NK-92 (cell line): ENCODE measurements around the gene SIK2.

Experiments
- DNase-seq: peaks from one replicate; lab custom pipeline; 2025; ENCODE audit not compliant: unreplicated experiment; lab: John Stamatoyannopoulos, UW

SIK2 gene

DNA sequence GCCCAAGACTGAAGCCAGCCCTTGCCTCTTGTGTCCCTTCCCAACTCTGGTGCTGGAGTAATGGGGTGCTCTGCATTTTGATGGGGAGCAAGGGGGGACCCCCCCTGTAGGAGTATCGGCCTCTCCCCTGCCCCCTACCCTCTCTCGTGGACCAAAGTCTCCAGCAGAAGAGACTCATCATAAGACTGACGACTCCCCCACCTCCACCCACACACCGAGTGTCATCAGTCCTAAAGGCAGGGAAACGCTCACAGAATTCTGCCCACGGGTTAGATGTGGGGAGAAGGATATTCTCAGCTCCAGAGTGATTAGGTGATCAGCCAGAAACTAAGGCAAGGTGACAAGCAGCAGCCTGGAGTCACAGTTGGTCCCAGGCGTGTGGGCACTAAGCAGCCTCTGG, 125.2 kb downstream of the SIK2 start:
- DNase-seq = no peak

- DNase-seq = no peak
Measured at GRCh38 chr11:111729071-111729830, 127.0 kb downstream of the SIK2 start.

GRCh38 chr11:111729831-111730311, 127.6 kb downstream of the SIK2 start:
- no peak for DNase-seq

- DNase-seq = no peak
Measured at GRCh38 chr11:111730871-111731591, 128.8 kb downstream of the SIK2 start.

- no peak for DNase-seq
Measured at GRCh38 chr11:111731821-111732220, 129.6 kb downstream of the SIK2 start.

- no peak for DNase-seq
Measured at GRCh38 chr11:111733016-111733415, 130.8 kb downstream of the SIK2 start.

DNA sequence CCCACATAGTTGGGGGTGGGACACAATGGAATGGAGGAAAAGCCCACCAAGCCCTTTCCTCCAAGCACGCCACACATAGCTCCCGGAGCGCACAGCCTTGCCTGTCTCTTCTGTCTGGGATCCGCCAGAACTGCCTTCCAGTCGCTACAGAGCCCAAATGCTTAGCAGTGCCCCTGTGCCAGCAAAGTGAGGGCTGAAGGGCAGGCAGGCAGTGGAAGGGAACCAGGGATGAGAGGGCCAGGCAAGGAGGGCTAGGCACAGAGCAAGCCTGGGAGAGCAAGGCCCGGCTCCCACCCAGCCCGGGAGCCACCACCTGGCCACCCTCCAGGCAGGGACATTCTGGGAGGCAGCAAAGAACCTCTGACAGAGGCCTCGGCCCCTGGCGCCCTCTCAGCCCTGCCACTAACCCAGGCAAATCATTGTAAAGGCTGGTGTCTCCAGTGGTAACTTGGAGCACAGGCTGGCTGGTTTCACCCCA, 131.4 kb downstream of the SIK2 start:
- DNase-seq = no peak

GRCh38 chr11:111734101-111734953, 132.1 kb downstream of the SIK2 start:
- DNase-seq = no peak

DNA sequence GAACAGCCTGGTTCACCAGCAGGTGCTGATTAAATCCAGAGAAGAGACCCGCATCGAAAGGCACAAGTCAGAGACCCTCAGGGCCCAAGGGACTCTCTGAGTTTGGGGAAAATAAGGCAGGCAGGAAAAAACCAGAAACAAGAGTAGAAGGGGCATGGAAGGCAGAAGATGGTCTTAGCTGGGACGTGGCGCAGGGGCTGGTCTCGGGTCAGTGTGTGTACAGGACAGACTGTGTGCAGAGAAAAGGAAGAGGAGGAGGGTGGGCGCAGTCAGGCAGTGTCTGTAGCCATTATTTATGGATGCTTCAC, 132.7 kb downstream of the SIK2 start:
- no peak for DNase-seq

DNA sequence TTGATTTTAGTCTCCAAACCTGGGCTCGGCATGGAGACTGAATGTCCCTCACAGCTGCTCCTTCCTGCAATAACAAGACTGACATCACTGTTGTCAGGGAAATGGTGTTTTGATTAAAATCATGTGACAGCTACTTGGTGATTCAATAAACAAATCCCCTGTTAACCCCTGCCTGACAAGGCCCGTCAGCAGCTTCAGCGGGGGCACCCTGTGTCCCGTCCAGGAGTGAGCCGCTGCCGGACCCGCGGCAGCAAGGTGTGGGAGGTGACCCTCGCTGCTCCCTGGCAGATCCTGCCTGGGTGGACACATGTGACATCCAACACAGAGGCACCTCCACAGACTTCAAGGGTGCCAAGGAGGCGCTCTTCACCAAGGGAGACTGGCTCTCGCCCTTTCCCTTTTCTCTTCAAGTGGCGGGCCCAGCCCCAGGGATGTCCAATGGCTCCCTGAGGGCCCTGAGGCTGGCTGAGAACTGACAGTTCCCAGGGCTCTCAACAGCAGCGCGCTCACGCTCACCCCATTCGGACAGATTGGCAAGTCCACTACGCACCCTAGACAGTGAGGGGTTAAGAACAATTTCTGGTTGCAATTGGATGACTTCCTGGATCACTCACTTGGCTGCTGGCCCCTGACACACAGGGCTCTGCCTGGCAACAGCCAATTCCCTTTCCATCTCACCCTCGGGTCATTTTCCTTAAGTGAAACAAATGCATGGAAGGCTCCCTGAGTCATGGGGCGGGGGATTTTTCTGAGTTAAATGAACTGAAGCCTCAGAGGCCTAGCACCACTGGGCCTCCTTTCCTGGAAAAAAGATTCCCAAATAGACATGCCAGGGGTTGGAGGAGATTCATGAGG, 133.2 kb downstream of the SIK2 start:
- no peak for DNase-seq

DNA sequence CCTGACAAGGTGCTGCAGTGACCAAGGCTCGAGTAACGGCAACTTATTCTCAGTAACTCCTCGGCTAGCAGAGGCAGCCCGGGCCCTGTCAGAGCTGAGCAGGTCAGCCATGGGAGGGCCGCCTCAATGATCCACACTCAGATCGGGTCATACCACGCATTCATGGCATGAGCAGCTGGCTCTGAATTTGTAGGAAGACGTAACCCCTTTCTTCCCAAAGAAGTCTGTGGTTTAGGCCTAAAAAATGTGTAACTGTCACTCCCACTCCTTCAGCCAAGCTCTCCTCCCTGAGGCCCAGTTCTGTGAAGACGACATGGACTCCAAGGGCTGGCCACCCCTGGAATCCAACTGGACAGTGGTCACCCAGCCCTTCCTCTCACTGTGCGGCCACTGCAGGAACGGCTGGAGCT, 133.9 kb downstream of the SIK2 start:
- no peak for DNase-seq

DNA sequence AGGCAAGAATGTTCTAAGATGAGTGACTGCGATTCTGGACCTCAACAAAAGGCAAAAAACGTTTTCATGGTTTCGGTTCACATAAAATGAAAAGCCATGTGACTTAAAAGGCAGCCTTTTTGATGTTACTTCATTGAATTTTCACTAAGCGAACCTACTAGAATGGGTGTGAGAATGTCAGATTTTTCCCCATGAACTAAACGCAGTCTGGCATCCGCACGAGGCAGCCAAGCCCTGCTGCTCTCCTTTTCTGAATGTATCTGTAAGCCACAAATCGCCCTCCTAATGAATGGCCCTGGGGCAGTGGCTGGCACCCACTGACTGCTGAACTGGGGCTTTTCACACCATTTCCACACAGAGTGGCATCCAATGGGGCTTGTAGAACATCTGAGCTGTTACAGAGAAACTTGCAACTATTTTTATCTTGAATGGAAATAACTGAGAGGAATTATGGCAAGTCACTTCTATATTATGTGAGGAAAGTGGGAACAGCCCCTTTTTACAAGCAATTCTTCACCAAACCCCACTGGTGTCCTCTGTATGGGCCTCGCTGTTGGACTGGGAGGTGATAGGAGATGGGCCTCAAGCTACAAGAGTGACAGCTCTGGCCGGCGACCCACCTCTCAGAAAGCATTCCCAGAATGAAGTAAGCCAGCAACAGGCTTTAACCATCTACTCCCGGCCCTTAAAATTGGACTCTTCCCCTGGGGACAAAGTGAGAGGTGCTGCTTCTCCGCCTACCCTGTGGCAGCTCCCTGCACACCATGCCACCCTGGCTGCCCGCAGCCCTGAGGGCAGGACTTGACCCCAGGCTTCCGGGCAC, 134.6 kb downstream of the SIK2 start:
- DNase-seq = no peak

GRCh38 chr11:111737444-111738210, 135.4 kb downstream of the SIK2 start:
- no peak for DNase-seq

DNA sequence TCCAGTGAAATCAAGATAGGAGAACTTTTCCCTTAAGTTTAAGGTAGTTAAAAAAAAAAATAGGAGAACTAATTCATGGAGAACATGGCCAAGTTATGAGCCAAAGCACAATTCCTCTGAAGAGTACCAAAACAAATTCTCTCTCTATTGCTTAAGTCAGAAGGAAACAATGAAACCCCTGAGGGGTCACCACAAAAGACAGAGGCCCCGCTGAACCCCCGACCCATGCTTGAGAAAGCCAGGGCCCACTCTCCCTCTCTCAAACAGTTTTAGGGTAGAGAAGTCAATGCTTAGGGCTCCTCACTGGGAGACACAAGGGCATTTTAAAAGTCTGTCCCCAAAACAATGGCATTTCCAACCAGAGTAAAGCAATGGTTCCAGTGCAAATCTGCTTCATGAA, 137.1 kb downstream of the SIK2 start:
- DNase-seq = no peak

DNA sequence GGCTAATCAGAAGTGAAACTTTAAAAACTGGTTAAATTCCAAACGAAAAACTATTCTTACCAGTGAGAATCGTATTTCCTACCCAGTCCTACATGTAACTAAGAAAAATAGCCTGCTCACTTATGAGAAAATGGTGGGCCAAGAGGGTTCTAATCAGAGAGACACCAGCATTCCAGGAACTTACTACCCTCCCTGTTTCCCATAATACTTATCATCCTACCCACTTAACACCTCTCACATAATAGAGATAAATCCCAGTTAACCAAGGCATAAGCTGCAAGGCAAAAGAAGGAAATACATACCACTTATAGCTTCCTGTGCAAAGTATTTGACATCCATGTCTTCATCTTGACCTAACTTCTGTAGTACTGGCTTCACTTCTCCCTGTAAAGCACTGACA, 139.5 kb downstream of the SIK2 start:
- DNase-seq = no peak

GRCh38 chr11:111743700-111744099, 141.5 kb downstream of the SIK2 start:
- no peak for DNase-seq

GRCh38 chr11:111745719-111746504, 143.7 kb downstream of the SIK2 start:
- DNase-seq = no peak
